Activated B cell treated with CpG ODN at 0.5 μM for 24 hours (primary cell): ENCODE results near the gene STARD3NL. TPM values are rescaled to one million over a fixed set of nuclear protein-coding genes. Genes with fewer than 3 reads are reported as not detected.
"Not testable (repeated sequence)": the region's sequence is repeated elsewhere in the genome, so short reads cannot be mapped to it uniquely, and the experiment has no call there.

Experiments
- ATAC-seq: fragments of 200-7000 bp; cut with Tn5 transposase; one replicate; pipeline ENCODE4 v1.10.0; 2021; ENCODE audit warnings: low read depth, mild to moderate bottlenecking, moderate library complexity
- CTCF ChIA-PET: fragments of 350-600 bp; sonication (Branson Sonifier 250); formaldehyde crosslinking; loops from one replicate; lab custom pipeline; 2021; ENCODE audit warnings: antibody characterized with exemption; lab: Charles Lee
- POLR2A ChIA-PET: fragments of 350-600 bp; sonication (Branson Sonifier 250); formaldehyde crosslinking; loops from one replicate; lab custom pipeline; 2021; ENCODE audit warnings: antibody characterized with exemption; lab: Charles Lee
- DNase-seq: peaks from one replicate; pipeline ENCODE4 v3.0.0; 2022
- H3K27ac Mint-ChIP-seq: one replicate; pipeline ENCODE4 v1.8.0; 2020; ENCODE audit warnings: mixed read lengths
- H3K27me3 Mint-ChIP-seq: one replicate; pipeline ENCODE4 v1.8.0; 2021; ENCODE audit warnings: mixed read lengths
- H3K36me3 Mint-ChIP-seq: one replicate; pipeline ENCODE4 v1.8.0; 2021; ENCODE audit warnings: low read depth, mixed read lengths
- H3K4me1 Mint-ChIP-seq: one replicate; pipeline ENCODE4 v1.8.0; 2021; ENCODE audit warnings: mixed read lengths
- H3K4me3 Mint-ChIP-seq: one replicate; pipeline ENCODE4 v1.8.0; 2020; ENCODE audit warnings: mild to moderate bottlenecking, mixed read lengths
- H3K9me3 Mint-ChIP-seq: one replicate; pipeline ENCODE4 v1.8.0; 2020; ENCODE audit warnings: mixed read lengths
- intact Hi-C: fragments of 100-400 bp; cut with micrococcal nuclease; formaldehyde crosslinking; loops from one replicate; pipeline ENCODE4 v1.15.1; 2024
- total RNA-seq: library from RNA; stranded (reverse); gene quantifications from 2 replicates; pipeline ENCODE4 v1.2.3, GENCODE V29; 2022
- TF ChIP-seq, protein P1 (sequence below): fragments of 200-600 bp; IDR thresholded peaks from one replicate; pipeline ENCODE4 v1.8.0; 2022; ENCODE audit warnings: antibody characterized with exemption, mild to moderate bottlenecking

Gene STARD3NL
- total RNA-seq, 1 donor from 2014 or later: 16.2 TPM

DNA sequence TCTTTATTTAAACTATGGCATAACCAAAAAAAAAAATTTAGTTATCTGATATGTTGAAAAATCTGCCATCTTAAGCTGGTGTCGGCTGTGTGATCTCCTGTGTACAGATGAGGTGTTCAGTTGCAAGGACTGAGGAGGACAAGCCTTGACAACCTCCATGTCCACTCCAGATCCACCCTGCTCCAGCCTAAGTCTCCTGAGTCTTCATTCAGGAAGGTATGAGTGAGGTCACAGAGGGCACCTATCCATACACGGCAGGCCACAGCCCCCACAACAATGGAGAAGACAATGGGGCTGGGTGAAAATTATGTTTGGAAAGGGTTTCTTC, 79.3 kb downstream of the STARD3NL start:
- Mint-ChIP-seq H3K9me3 (no peaks in the 10 kb centered on the region), H3K36me3 (no peaks in the 10 kb centered on the region), H3K27me3 (peaks cover 8% of the 10 kb centered on the region), H3K27ac (no peak overlapping the region), H3K4me1 (no peaks in the 10 kb centered on the region), H3K4me3 (no peak overlapping the region)
- POLR2A ChIA-PET: no interaction called here
- intact Hi-C loops: no loop called here
- CTCF ChIA-PET: no interaction called here
- DNase-seq (no peak), ATAC-seq (no peak)
- TF ChIP-seq, protein P1, sequence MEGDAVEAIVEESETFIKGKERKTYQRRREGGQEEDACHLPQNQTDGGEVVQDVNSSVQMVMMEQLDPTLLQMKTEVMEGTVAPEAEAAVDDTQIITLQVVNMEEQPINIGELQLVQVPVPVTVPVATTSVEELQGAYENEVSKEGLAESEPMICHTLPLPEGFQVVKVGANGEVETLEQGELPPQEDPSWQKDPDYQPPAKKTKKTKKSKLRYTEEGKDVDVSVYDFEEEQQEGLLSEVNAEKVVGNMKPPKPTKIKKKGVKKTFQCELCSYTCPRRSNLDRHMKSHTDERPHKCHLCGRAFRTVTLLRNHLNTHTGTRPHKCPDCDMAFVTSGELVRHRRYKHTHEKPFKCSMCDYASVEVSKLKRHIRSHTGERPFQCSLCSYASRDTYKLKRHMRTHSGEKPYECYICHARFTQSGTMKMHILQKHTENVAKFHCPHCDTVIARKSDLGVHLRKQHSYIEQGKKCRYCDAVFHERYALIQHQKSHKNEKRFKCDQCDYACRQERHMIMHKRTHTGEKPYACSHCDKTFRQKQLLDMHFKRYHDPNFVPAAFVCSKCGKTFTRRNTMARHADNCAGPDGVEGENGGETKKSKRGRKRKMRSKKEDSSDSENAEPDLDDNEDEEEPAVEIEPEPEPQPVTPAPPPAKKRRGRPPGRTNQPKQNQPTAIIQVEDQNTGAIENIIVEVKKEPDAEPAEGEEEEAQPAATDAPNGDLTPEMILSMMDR: no peak

DNA sequence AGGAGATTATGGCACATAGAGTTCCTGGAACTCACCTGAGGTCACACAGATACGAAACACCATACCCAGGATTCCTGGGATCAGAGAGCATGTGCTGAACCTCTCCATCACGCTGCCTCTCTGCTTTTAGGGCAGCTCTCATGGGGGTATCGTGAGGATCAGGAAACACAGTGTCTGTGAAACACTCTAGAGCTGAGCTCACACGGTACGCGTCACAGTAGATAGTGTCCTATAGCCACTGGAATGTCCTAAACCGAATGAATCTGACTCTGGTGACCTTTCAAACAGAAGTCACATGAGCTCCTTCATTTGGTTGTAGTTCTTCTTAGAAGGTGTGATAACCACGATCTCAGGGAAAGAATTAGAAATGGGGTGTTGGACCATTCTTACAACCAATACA, 81.1 kb downstream of the STARD3NL start:
- POLR2A ChIA-PET, DNase-seq, ATAC-seq, intact Hi-C loops, H3K4me3 Mint-ChIP-seq, H3K4me1 Mint-ChIP-seq, H3K27me3 Mint-ChIP-seq, H3K9me3 Mint-ChIP-seq, H3K36me3 Mint-ChIP-seq, H3K27ac Mint-ChIP-seq, CTCF ChIA-PET: not testable (repeated sequence)

DNA sequence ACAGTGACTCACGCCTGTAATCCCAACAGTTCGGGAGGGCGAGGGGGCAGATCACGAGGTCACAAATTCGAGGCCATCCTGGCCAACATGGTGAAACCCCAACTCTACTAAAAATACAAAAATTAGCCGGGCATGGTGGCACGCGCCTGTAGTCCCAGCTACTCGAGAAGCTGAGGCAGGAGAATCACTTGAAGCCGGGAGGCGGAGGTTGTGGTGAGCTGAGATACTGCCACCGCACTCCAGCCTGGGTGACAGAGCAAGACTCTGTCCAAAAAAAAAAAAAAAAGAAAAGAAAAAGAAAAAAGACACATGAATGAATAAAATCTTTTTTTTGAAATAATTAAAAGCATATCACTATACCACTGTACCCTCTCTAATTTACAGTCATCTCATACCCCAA, 83.6 kb downstream of the STARD3NL start:
- DNase-seq, H3K27me3 Mint-ChIP-seq, ATAC-seq, POLR2A ChIA-PET, H3K36me3 Mint-ChIP-seq, intact Hi-C loops, H3K4me1 Mint-ChIP-seq, H3K27ac Mint-ChIP-seq, CTCF ChIA-PET, H3K4me3 Mint-ChIP-seq, H3K9me3 Mint-ChIP-seq: not testable (repeated sequence)

DNA sequence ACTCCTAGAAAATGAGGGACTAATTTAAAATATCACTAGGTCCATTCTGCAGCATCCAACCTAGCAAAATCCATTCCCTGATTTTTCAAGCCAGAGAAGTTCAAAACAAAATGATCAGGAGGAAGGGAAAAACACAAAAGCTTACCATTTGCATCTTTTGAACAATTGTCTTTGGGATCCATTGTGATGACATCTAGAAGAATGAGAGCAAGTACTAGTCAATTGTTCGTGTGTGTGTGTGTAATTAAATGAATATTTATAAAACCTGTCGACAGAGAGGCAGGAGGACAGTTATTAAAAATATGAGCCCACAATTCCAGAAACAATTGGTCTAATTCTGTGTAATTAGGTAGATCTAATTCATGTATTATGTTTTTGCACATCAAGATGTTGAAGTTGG, 84.0 kb downstream of the STARD3NL start:
- POLR2A ChIA-PET, DNase-seq, H3K36me3 Mint-ChIP-seq, H3K27me3 Mint-ChIP-seq, H3K9me3 Mint-ChIP-seq, H3K27ac Mint-ChIP-seq, H3K4me1 Mint-ChIP-seq, H3K4me3 Mint-ChIP-seq, ATAC-seq, intact Hi-C loops, CTCF ChIA-PET: not testable (repeated sequence)

DNA sequence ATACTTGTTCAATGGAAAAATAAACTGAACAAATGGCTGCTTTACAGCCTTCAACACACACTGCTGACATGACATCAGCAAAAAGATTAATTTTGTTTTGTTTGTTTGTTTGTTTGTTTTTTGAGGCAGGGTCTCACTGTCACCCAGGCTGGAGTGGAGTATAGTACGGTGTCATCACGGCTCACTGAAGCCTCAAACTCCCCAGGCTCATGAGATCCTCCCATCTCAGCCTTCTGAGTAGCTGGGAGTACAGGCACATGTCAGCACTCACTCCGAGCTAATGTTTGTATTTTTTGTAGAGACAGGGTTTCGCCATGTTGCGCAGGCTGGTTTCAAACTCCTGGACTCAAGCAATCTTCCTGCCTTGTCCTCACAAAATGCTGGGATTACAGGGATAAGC, 84.5 kb downstream of the STARD3NL start:
- peaks cover 6% of the 10 kb centered on the region for H3K27me3 Mint-ChIP-seq
- TF ChIP-seq, protein P1: no peak
- H3K36me3 Mint-ChIP-seq: no peaks in the 10 kb centered on the region
- no peak overlapping the region for H3K4me3 Mint-ChIP-seq
- ATAC-seq (no peak), DNase-seq (no peak)
- no peak overlapping the region for H3K27ac Mint-ChIP-seq
- intact Hi-C loops: no loop called here
- ChIA-PET POLR2A (no interaction called here), CTCF (no interaction called here)
- H3K4me1 Mint-ChIP-seq: no peaks in the 10 kb centered on the region
- no peaks in the 10 kb centered on the region for H3K9me3 Mint-ChIP-seq

DNA sequence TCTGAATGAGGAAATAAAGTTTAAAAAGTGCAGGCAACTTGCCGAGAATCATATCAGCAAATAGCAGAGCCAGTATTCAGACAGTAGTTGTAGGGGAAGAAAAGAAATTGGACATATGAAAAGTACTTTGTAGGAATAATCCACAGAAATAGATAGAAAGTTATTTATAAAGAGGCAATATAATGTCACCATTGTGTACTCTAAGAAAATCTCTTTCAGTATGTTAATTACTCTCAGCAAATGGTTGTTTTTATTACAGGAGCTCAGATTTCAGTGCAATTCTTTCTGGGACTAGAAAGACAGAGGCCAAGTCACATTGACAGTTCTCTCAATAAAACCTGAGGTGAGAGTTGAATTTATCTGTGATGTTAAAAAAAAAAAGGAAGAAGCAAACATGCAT, 85.2 kb downstream of the STARD3NL start:
- H3K4me1 Mint-ChIP-seq, ATAC-seq, DNase-seq, H3K9me3 Mint-ChIP-seq, CTCF ChIA-PET, H3K4me3 Mint-ChIP-seq, POLR2A ChIA-PET, intact Hi-C loops, H3K36me3 Mint-ChIP-seq, H3K27me3 Mint-ChIP-seq, H3K27ac Mint-ChIP-seq: not testable (repeated sequence)

DNA sequence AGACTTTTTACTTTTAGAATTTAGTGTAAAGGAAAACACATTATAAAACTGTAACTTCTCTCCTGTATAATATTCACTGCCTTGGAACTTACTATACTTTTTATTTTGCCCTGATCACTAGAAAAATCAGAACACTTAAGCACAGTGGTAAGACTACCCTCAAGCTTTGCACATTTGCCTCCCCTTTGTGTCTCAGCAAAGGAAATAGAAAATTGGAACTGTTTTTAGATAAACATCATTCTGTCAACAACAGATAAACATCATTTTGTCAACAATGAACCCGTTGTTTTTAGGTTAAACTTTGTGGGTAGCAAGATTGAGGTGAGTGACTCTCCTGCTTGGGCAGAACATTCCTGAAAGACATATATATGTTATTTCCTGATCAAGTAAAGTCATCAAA, 86.6 kb downstream of the STARD3NL start:
- intact Hi-C loops, H3K4me1 Mint-ChIP-seq, CTCF ChIA-PET: not testable (repeated sequence)

DNA sequence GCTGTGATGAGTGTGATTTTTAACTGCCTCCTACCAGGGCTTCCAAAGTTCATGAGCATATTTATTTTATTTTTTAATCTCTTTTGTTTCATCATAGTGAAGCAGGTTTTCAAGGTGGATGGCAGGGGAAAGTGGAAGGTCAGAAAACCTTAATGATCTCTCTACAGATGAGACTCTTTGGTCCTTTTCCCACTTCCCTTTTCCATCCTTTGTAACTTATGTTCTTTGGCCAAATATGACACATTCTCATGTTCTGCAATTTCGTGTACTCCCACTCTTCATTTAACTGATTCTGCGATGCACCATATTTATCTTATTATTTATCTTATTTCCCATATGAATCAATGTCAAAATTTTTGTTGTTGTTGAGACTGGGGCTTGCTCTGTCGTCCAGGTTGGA, 87.9 kb downstream of the STARD3NL start:
- H3K9me3 Mint-ChIP-seq: not testable (repeated sequence)

More for the DNA sequence above, 86.6 kb downstream of the STARD3NL start:
- H3K9me3 Mint-ChIP-seq, H3K36me3 Mint-ChIP-seq, ATAC-seq, H3K4me3 Mint-ChIP-seq, H3K27me3 Mint-ChIP-seq, POLR2A ChIA-PET, DNase-seq, H3K27ac Mint-ChIP-seq: not testable (repeated sequence)

DNA sequence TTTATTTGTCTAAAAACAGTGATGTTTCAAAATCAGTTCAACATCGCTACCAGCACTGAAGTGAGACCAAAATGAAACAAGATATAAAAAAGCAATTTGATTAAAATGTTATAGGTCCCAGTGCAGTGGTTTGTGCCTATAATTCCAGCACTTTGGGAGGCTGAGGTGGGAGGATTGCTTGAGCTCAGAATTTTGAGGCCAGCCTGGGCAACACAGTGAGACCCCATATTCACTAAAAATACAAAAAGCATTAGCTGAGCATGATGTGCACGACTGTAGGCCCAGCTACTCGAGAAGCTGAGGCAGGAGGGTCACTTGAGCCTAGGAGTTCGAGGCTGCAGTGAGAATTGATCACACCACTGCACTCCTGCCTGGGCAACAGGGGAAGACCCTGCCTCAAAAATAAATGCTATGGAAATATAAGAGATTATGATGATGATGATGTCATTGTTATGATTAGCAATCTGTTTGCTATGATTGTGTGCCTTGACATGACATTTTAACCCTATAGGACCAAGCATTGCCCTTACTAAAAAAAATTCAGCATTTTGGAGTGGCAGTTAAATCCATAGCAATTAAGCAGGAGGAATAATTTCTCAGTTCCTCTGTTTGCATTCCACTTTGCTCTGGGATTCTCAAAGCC, 91.8 kb downstream of the STARD3NL start:
- H3K36me3 Mint-ChIP-seq, DNase-seq, H3K4me1 Mint-ChIP-seq, intact Hi-C loops, H3K4me3 Mint-ChIP-seq, H3K27ac Mint-ChIP-seq, CTCF ChIA-PET, H3K9me3 Mint-ChIP-seq, ATAC-seq, POLR2A ChIA-PET, H3K27me3 Mint-ChIP-seq: not testable (repeated sequence)

More for the DNA sequence above, 87.9 kb downstream of the STARD3NL start:
- H3K36me3 Mint-ChIP-seq, H3K27me3 Mint-ChIP-seq, intact Hi-C loops, DNase-seq, H3K27ac Mint-ChIP-seq, POLR2A ChIA-PET, CTCF ChIA-PET, H3K4me1 Mint-ChIP-seq, H3K4me3 Mint-ChIP-seq, ATAC-seq: not testable (repeated sequence)

DNA sequence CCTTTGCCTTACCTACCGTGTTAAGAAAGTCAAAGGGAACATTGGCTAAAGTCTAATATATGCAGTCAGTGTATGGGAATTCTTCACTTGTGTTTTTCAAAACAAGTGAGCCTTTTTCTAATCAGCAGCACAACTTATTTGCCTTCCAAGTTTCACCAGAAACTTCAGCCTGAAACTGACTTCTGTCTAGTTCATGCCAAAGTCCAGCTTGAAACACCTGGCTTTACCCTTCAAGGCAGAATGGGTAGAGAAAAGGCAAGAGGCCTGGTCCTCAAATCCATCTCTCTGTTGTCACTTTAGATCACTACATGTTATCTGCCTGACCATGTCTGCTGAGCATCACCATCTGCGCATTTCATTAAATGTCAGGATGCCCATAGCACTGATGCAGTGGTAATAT, 92.4 kb downstream of the STARD3NL start:
- intact Hi-C loops, H3K27me3 Mint-ChIP-seq, H3K36me3 Mint-ChIP-seq, H3K27ac Mint-ChIP-seq, CTCF ChIA-PET, H3K9me3 Mint-ChIP-seq, ATAC-seq, H3K4me1 Mint-ChIP-seq, DNase-seq, H3K4me3 Mint-ChIP-seq, POLR2A ChIA-PET: not testable (repeated sequence)
